HG03060 (cell line): ENCODE measurements around the gene KIF1A.
"Not testable (repeated sequence)": the region's sequence is repeated elsewhere in the genome, so short reads cannot be mapped to it uniquely, and the experiment has no call there.

Source experiments
- ATAC-seq: cut with Tn5 transposase; IDR thresholded peaks from one replicate; pipeline ENCODE4 v1.9.1; 2021; ENCODE audit warnings: low read depth, moderate number of reproducible peaks; ENCODE audit not compliant: unreplicated experiment

Gene KIF1A

DNA sequence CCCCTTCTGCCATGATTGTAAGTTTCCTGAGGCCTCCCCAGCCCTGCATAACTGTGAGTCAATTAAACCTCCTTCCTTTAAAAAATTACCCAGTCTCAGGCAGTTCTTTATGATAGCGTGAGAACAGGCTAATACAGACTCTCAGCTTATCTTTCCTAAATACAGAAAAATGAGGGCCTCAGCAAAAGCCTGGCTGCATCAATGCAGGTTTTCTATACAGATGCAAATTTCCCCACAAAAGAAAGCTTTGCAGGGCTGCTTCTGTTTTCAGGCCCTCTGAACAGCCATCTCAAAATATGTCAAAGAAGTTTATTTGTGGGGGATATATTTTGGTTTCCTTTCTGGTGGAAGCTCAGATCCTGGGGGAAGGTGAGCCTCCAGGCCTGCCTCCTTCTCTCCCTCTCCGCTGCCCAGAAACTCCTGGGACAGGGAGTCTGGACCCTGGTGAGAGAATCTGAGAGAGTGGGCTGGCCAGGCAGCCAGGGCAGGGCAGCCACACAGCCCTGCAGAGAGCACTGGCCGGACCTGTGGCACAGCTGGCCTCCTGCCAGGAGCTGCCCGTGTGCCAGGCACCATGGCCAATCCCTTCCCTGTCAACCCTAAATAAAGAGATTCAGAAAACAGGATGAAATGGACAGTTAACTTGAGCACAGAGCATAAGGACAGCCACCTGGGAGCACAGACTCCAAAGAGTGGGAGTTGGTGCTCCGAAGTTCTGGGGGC is 27.0 kb upstream of the KIF1A start:
- no peak for ATAC-seq

DNA sequence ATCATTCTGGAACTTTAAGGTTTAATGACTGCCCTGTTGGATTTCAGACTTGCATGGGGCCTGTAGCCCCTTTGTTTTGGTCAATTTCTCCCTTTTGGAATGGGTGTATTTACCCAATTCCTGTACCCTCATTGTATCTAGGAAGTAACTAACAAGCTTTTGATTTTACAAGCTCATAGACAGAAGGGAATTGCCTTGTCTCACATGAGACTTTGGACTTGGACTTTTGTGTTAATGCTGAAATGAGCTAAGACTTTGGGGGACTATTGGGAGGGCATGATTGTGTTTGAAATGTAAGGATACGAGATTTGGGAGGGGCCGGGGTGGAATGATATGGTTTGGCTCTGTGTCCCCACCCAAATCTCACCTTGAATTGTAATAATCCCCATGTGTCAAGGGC is 26.3 kb upstream of the KIF1A start:
- ATAC-seq = not testable (repeated sequence)

DNA sequence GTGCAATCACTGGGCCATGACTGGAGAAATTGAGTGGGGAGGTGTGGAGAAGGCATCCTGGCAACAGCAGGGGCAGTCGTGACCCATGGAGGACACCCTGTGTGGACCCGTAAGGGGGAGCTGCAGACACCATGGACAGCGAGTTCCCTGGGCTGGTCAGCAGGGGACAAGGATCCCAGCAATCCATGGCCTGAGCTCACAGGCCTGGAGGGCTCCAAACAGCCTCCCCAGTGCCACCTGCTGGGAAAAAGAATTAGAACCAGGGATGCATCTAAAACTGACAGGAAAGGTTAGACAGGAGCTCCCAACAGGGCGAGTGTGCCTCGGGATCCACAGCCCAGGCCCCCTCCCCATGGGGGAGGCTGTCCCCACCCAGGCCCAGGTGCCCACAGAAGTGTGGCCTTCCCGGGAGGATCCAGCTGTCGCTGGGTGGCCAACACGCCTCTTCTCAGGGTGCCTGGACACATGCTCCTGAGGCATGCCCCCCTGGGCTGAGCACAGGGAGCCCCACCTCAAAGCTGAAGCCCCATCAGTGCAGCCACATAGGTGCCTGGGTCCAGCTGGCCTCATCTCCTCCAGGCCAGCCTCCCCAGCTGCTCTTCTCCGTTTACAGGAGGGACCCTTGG is 20.5 kb upstream of the KIF1A start:
- no peak for ATAC-seq

DNA sequence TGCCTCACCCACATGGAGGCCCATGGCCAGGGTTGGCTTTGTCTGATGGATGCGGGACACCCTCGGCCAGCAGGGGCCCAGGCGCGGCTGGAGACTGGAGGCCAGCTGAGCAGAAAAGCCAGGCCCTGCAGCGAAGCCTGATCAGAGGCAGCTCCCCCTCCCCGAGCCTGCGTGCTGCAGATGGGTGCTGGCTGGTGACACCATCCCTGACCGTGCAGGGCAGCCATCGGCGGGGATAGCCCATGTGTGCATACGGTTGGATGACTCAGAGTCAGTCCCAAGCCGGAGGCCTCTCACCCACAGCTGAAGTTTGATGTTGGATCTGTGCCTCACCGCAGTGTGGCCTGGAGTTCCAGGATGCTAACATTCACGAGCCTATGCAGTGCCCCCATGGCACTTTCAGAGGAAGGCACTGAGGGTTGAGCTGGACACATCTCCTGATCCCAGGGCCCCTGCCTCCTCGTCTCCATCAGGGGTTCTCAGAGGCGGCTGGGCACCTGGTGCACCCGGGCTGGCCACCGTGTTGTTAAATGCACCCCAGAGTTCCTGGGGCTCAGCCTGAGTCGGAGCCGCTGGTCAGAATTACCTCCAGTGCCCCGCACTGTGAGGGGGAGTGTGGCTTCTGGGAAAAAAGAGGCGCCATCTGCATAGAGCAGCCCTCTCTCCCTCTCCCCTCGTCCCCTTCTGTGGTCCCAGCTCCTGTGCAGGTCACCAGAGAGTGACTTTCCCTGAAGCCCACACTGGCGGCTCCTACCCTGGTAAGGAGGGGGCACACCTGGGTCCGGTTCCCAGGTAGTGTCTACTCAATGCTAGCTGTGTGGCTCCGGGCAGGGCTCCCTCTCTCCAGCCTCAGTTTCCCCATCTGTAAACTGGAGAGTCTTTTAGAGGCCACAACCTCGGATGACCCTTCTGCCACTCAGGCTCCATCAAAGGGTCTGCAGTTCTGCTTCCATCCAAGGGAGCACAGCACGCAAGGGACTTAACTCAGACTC is 19.4 kb upstream of the KIF1A start:
- ATAC-seq = no peak

DNA sequence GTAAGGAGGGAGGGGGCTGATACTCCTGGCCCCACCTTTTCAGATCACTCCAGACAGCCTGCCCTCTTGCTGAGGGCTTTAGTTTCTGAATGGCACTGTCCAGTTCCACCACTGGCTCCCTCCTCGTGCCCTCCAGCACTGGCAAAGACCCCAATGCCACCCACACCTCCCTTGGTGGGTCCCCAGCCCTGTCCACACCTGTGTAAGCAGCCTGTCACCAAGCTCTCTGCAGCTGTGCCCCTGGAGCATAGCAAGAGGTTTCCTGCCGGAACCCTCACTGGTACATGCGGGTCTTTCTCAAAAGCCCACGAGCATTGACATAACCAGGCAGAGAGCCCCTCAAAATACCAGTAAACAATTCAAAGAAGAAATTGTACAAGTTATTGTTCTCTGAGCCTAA is 17.6 kb upstream of the KIF1A start:
- no peak for ATAC-seq

DNA sequence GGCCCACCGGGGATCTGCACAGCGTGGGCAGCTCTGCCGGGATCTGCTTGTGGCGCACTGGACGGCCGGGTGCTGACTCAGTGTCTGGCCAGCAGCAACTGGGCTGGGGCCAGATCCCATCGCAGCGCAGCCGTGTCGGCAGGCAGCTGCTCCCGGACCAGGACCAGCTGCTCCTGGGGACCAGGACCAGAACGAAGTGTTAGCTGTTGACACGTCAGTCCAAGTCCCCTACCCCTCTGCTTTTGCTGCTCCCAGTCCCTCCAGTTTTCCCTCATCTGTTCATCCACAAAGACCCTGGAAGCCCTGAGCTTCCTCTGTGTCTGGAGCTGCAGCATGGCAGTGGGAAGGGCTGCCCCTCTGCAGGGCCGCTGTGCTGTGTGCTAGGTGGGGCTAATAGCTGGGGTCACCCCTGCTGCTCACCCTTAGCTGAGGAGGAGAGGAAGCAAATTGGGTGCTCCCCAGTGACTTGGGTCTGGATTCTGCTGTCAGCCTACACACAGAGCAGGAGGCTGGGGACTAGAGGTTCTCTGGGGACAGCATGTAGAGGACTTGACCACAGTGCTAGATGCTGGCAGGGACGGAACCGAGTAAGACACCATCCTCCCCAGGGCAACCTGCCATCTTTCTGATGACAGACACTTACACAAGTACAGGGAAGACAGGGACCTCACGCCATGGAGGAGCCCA is 16.9 kb upstream of the KIF1A start:
- no peak for ATAC-seq

DNA sequence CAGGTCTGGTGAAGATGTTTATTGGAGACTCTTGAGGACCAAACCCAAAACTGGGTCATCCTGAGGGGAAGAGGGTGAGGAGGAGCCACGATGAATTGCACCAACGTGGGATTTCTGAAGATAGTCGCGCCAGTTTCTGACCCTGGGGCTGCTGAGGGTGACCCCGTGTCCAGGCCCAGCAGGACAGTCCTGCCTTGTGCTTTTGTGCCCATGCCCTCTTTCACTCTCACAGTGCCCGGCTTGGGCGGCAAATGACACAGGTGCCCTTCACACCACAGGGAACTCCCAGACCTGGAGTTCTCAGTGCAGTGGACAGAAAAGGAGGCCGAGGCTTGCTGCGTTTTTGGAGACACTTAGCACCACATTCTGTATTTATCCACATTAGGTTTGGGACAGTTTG is 15.5 kb upstream of the KIF1A start:
- no peak for ATAC-seq

DNA sequence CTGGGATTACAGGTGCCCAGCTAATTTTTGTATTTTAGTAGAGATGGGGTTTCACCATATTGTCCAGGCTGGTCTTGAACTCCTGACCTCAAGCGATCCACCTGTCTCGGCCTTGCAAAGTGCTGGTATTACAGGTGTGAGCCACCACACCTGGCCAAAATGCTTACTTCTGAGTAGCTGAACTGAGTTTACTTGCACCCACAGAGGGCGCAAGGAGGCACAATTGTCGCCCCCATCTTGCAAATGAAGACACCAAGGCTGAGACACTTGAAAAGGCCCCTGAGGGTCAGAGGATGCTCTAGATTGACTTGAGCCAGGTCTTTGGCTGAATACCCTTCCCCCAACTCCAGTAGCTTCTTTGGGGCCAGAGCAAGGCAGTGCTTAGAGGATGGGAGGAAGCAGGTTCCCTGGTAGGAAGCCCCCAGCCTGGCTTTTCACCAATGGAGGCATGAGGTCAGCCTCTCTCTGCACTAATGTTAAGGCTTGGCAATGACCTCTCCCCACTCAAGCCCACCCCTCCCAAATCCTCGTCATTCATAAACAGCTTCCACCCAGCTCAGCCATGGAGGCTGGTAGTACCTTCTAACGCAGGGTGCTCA is 14.5 kb upstream of the KIF1A start:
- ATAC-seq = no peak

DNA sequence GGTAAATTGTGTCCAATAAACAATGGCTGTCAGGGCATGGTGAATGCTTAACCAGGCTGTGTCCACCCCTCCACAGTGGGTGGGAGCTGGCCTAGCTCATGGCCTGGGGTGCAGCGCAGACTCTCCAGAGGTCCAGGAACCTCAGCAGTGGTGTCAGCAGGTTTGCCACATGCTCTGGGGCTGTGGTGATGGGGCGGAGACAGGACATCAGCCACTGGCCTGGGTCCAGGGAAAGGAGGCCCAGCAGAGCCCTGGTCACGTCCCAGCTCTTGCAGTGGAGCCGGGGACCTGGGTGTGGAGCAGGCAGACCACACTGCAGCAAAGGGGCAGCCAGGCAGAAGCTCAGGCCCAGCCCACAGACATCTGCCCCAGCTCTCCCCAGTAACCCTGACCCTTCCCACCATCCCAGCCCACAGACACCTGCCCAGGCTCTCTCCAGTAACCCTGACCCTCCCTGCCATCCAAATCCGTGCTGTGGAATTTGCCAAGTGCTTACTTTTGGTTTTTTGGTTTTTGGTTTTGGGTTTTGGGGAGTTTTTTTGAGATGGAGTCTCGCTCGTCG is 13.8 kb upstream of the KIF1A start:
- ATAC-seq = no peak

DNA sequence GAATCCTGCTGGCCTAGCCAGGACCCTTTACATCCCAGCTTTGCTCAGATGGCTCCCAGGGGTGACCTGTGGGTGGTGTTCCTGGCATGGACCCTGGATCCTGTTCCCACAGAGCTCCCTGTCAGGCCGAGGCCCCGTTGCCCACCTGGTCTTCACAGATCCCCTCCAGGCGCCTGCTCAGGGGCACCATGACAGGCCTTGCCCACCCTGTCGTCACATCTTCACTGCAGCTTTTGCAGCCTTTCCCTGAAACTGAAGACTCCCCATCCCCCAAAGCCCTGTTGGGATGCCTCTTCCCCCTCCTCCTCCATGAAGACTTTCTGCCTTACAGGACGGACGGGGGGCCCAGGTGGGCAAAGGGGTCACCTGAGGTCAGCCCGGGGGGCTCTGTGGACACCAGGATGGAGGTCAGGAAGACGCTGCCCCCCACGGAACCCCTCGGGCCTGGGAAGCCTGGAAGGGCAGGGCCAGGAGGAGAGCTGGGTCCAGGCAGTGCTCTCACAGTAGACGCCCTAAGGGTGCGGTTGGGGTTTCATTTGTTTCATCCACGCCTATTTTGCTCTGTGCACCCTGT is 13.0 kb upstream of the KIF1A start:
- ATAC-seq = no peak

DNA sequence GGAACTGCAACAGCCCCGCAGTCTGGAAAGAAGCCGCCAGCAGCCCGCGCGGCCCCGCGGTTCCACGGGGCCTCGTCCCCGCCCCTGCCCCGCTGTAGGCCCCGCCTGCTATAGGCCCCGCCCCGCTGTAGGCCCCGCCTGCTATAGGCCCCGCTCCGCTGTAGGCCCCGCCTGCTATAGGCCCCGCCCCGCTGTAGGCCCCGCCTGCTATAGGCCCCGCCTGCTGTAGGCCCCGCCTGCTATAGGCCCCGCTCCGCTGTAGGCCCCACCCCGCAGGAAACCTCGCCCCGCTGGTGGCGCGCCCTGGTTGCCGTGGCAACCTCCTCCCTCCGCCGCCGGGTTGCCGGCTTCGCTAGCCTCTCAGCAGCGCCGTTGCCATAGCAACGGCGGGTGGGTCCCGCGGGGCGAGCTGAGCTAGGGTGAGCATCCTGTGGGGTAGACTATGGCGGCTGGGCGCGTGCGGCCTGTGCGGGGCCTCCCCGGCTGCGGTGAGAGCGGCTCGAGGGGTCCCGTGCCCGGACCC is 12.2 kb upstream of the KIF1A start:
- ATAC-seq = peak; percentile 84

DNA sequence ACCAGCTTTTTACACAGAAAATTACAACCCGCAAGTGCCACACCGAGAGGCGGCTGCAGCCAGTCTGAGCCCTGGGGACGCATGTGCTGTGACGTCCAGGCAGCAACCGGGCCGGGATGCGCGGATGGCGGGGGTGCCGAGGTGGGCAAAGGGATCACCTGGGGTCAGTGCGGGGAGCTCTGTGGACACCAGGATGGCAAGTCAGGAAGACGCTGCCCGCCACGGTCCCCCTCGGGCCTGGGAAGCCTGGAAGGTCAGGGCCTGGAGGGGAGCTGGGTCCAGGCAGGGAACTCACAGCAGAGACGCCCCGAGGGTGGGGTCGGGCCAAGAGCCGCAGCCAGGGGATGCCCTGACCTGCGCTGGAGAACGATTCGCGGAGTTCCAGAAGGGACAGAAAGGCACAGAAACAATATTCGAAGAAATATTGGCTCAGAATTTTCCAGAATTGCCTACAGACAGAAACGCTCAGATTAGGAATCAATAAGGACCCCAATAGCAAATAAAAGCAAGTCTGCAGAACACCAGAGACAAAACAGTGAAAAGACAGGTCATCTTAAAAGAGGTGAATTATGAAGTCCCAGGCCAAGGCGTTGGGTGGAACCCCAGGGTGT is 11.7 kb upstream of the KIF1A start:
- no peak for ATAC-seq

DNA sequence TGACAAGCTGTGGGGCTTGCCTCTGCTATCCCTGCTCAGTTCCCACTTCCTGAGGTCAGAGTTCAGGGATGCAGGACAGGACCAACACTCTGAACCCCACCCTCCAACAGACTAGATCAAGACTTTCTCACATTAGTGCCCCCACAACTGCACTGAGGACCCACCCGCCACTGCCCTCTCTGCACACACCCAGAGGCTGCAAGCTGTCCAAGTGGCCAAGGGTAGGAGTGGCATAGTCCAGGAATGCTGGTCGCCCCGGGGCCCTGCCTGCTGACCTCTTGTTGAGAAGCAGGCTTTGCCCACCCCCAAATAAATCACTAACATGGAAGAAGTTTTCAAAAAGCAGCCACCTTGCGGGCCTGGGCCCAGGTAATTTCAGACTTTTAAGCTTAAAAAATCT is 5.5 kb upstream of the KIF1A start:
- ATAC-seq = no peak

DNA sequence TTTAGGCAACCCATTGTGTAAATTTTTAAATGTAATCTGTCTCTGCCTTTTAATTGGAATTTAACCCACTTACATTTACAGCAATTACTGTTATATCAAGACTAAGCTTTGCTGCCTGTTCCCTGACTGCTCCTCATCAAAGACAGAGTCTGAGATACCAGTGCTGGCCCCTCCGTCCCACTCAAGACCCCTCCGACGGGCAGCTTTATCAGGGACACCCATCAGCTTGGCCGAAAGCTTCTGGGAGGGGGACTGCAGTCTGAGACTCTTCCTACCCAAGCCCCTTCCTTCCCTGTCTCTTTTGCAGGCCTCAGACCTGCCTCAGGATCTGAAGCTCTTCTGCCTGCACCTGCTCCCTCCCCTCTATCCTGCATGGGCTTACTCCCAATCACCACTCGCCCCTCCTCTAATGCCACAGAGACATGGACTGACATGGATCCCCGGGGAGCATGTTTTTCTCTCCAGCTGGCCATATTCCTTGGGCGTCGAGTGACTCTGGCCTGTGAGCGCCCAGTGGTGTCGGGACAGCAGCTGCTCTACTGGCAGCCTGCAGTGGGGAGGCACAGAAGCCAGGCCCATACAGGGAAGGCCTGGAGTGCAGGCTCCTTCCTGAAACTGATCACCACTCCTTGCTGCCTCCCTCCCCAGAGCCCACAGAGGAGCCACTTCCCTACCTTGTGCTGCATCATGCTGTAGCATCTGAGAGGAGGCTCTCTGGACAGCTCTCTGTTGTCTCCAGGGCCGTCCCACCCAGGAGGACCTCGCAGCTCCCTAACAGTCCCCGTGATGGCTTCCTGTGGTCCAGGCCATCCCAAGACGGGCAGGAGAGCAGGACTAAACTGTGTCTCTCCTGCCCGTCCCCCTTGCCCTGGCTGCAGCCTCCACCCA is 3.7 kb upstream of the KIF1A start:
- no peak for ATAC-seq

DNA sequence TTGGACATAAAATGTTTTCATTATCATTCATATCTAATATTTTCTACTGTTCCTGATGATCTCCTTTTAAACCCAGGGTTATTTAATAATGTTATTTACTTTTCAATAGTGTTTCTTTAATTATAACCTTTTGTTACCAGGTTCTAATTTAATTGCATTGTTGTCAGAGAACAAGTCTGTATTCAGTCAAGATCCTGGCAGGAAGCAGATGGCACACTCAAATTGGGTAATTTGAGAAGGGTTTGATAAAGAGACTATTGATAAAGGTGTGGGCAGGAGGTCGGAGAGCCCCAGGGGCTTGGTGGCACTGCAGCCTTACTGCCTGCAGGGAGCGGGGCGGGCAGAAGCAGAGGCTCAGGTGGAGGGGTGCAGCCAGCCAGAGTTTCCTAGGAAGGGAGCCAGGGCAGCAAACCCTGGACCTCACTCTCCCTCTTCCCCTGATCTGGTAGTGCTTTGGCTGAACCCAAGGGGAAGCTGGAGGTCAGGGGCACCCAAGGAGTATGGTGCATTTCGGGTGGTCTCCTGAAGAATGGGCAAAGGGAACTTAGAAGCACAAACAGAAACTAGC is 2.3 kb upstream of the KIF1A start:
- no peak for ATAC-seq

DNA sequence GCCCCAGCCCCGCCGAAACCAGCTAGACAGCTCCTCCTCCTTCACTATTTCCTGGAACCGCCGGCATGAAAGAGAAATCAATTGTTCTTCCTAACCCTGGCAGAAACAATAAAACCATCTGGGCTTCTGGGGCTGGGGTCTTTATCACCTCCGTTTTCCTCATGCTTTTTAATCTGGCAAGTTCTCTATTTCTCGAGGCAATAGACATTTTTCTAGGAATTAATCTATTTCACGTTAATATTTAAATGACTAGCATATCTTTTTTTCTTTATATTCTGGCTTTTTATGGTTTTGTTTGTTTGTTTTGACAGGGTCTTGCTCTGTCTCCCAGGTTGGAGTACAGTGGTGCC is 1.4 kb upstream of the KIF1A start:
- no peak for ATAC-seq

DNA sequence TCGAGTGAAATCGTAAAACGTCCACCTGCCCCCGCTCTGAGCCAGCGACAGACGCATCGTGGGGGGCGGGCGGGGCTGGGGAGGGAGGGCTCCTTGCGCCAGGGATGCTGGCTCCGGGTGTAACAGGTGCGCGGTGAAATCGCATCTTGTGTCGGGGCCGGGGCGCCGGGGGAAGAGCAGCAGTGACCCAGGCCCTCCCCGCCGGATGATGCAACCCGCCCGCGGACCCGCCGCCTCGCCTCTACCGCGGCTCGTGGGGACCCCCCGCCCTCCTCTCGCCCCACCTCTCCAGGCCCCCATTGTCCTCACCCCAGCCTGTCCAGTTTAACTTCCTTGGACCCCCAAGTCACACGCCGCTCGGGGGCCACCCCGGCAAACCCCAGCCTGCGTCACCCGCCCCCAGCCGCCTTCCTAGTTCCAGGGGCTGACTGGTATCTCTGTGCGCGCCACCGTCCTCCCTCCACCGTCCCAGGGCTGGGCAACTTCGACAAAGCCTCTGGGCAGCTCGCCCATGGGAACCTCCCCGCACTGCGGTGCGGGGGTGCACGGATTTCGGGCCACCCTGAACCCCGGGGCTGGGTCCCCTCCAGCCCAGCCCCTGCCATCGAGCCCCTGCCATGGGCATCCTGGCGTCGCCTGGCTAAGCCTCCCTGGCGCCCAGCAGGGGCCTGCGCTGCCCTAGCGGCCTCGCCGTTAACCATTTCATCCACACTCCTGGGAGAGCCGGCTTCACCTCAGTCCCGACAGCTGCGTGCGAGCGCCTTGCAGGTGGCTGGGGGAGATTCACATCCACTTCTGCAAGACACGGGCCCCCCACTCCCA is 799 bp upstream of the KIF1A start:
- no peak for ATAC-seq
